Heart right ventricle (tissue), 16 donors: Measurements from ENCODE around the gene HIKESHI. TPM values are rescaled to one million over a fixed set of nuclear protein-coding genes. Genes with fewer than 3 reads are reported as not detected.

ENCODE experiments used
- ATAC-seq, 8 donors: fragments of 200-7000 bp; cut with Tn5 transposase; one replicate each; pipeline ENCODE4 v1.9.1; 2020; ENCODE audit warnings: mild to moderate bottlenecking in 8 of 8, moderate library complexity in 8 of 8, moderate number of reproducible peaks in 1 of 8
- DNase-seq, 2 donors: peaks; one replicate each; pipeline ENCODE4 v3.0.0-alpha.2; 2020
- H3K27ac ChIP-seq, 10 donors: fragments of 200-600 bp; sonication (generic) in 2 of 10; one replicate each; pipeline versions ENCODE4 v1.5.0 to v1.8.0; 2020 to 2022; ENCODE audit warnings: mild to moderate bottlenecking in 3 of 10
- H3K27me3 ChIP-seq, 7 donors: fragments of 200-600 bp; one replicate each; pipeline ENCODE4 v1.8.0; 2021 to 2022; ENCODE audit warnings: mild to moderate bottlenecking in 2 of 7
- H3K36me3 ChIP-seq, 9 donors: fragments of 200-600 bp; sonication (generic) in 1 of 9; one replicate each; pipeline versions ENCODE4 v1.5.0 to v1.8.0; 2020 to 2022; ENCODE audit warnings: mild to moderate bottlenecking in 2 of 9
- H3K4me1 ChIP-seq, 9 donors: fragments of 200-600 bp; sonication (generic) in 1 of 9; one replicate each; pipeline versions ENCODE4 v1.5.0 to v1.8.0; 2020 to 2022; ENCODE audit warnings: mild to moderate bottlenecking in 4 of 9
- H3K4me3 ChIP-seq, 10 donors: fragments of 200-600 bp; sonication (generic) in 2 of 10; one replicate each; pipeline versions ENCODE4 v1.5.0 to v1.8.0; 2020 to 2022; ENCODE audit warnings: mild to moderate bottlenecking in 7 of 10, moderate library complexity in 2 of 10
- H3K9me3 ChIP-seq, 11 donors: fragments of 200-600 bp in 10 of 11; sonication (generic) in 2 of 11; one replicate each; pipeline versions ENCODE4 v1.5.0 to v1.8.0; 2013 to 2022; ENCODE audit warnings: mild to moderate bottlenecking in 2 of 11, control low read depth in 1 of 11, moderate library complexity in 1 of 11
- CTCF ChIP-seq, 9 donors: fragments of 200-600 bp; sonication (generic) in 2 of 9; IDR thresholded peaks; one replicate each; pipeline versions ENCODE4 v1.5.0 to v1.8.0; 2021 to 2022; ENCODE audit warnings: antibody characterized with exemption in 9 of 9, mild to moderate bottlenecking in 5 of 9, moderate library complexity in 1 of 9
- WGBS, 2 donors: extraction: QIAGEN DNeasy Blood & Tissue Kit; methylation state at CpG; one replicate each; pipeline ENCODE4 v1.1.7; 2013; ENCODE audit warnings: inconsistent platforms in 1 of 2; 5-methylcytosine and 5-hydroxymethylcytosine counted together
- intact Hi-C, 10 donors: fragments of 100-400 bp; cut with DNase I; formaldehyde crosslinking; loops; one replicate each; pipeline versions ENCODE4 v1.11.1 to v1.14.2; 2022
- polyA plus RNA-seq, 2 donors: library from polyadenylated mRNA; stranded (reverse); fragments of 200-250 nt; gene quantifications; one replicate each; pipeline ENCODE4 v1.2.3, GENCODE V29; 2013
- total RNA-seq, 10 donors: library from RNA; stranded (reverse); fragmentation: NEBNext Ultra II Directional in 3 of 10; extraction: Animal tissue kit (Norgen Biotek cat#: 25700) in 3 of 10; gene quantifications; one replicate each; pipeline versions ENCODE4 v1.2.1 to v1.2.4, GENCODE V29; 2021 to 2023
- donor health status: Arrhythmogenic right ventricular cardiomyopathy.
- donor health status: ischemic (EF 13 %, LVEDD 7.1; RV severe dilation, severe dysfunction).
- donor health status: healthy with polysubstance abuse.
- donor health status: DM: no; HTN: yes; CAD: no.
- donor health status: DM: no; HTN: no; CAD: no.
- donor health status: ischemic (EF 25% LVEDD 6.9; RV normal size, moderate dysfunction).
- donor health status: ischemic (EF 25% LVEDD 5.7; RV mildly dilated, moderate dysfunction).
- donor health status: healthy.
- donor health status: DM: yes; HTN: yes; CAD: no.
- donor health status: Ischemic cardiomyopathy.
- donor health status: ischemic (EF 35%, LVEDD 5.7; RV mildly dilated, moderate dysfunction).
- donor health status: nonischemic (EF 11% LVEDD 7.7; RV severe dilation, severe dysfunction).
- donor health status: DM: yes; HTN: yes; CAD: no.
- donor health status: PGD.
- donor health status: ischemic (EF 29% LVEDD 5.4; RV normal size, mild dysfunction).
- donor health status: nonischemic (EF 23%, LVEDD 6.1; RV moderate dilation, normal function).

HIKESHI gene
- total and polyA plus RNA-seq, 12 donors: 42.5 to 78.7 (median 47.1) TPM

GRCh38 chr11:86383041-86383955, 81.3 kb downstream of the HIKESHI start:
- DNase-seq (no peak), ATAC-seq (no peak)
- 80 to 85% methylated on average over 5 of the region's 5 CpGs for WGBS, 2 donors
- H3K9me3 ChIP-seq: no peaks in the 10 kb centered on the region
- H3K27me3 ChIP-seq: no peaks in the 10 kb centered on the region
- no peaks in the 10 kb centered on the region for H3K36me3 ChIP-seq
- no peaks in the 10 kb centered on the region for H3K4me1 ChIP-seq
- no peak overlapping the region for H3K4me3 ChIP-seq
- TF ChIP-seq CTCF (IDR thresholded peaks at IDR 0.05): no peak
- no peak overlapping the region for H3K27ac ChIP-seq
- intact Hi-C loops: no loop called here

GRCh38 chr11:86386283-86386682, 84.2 kb downstream of the HIKESHI start:
- no peak for TF ChIP-seq CTCF (IDR thresholded peaks at IDR 0.05)

GRCh38 chr11:86386746-86387145, 84.7 kb downstream of the HIKESHI start:
- ATAC-seq: no peak
- no peak for DNase-seq
- H3K36me3 ChIP-seq: no peaks in the 10 kb centered on the region
- H3K4me3 ChIP-seq: no peak overlapping the region
- H3K9me3 ChIP-seq: no peaks in the 10 kb centered on the region
- H3K27me3 ChIP-seq: no peaks in the 10 kb centered on the region
- TF ChIP-seq CTCF (IDR thresholded peaks at IDR 0.05): no peak
- intact Hi-C loops: no loop called here
- no peak overlapping the region for H3K27ac ChIP-seq
- no peaks in the 10 kb centered on the region for H3K4me1 ChIP-seq
- 79 to 85% methylated on average over 2 of the region's 2 CpGs for WGBS, 2 donors

More at GRCh38 chr11:86386283-86386682, 84.2 kb downstream of the HIKESHI start:
- Histone ChIP-seq H3K4me3 (no peak overlapping the region), H3K36me3 (no peaks in the 10 kb centered on the region), H3K9me3 (no peaks in the 10 kb centered on the region), H3K27ac (no peak overlapping the region), H3K27me3 (no peaks in the 10 kb centered on the region), H3K4me1 (no peaks in the 10 kb centered on the region)
- ATAC-seq: no peak
- intact Hi-C loops: no loop called here
- DNase-seq: no peak
- 95 to 99% methylated on average over 2 of the region's 2 CpGs for WGBS, 2 donors

- intact Hi-C loops: loop anchor here in 1 of 10 donors (2.0 kb wide), 1 partner anchor 43 kb away; no protein-coding TSS in a partner anchor
- 65 to 70% methylated on average over 4 of the region's 4 CpGs for WGBS, 2 donors
- ATAC-seq (no peak), DNase-seq (no peak)
- Histone ChIP-seq H3K4me1 (no peaks in the 10 kb centered on the region), H3K27ac (no peak overlapping the region), H3K4me3 (no peak overlapping the region), H3K27me3 (no peaks in the 10 kb centered on the region), H3K9me3 (no peaks in the 10 kb centered on the region), H3K36me3 (no peaks in the 10 kb centered on the region)
- no peak for TF ChIP-seq CTCF (IDR thresholded peaks at IDR 0.05)
These were observed 86.2 kb downstream of the HIKESHI start for GRCh38 chr11:86388198-86388597.
